Mesendoderm (in vitro differentiated cells): Measurements from ENCODE around the gene NSMCE1.
A peak's percentile ranks its signal among the peaks of the same experiment; 100 is the strongest.

Experiments
- DNase-seq: peaks from one replicate; pipeline ENCODE4 v3.0.0; 2013
- H2AK5ac ChIP-seq: 2 replicates; pipeline ENCODE4 v1.6.1; 2013; ENCODE audit warnings: low read length, inconsistent platforms
- H2BK120ac ChIP-seq: 2 replicates; pipeline ENCODE4 v1.6.1; 2013; ENCODE audit warnings: low read depth, mild to moderate bottlenecking, low read length, moderate library complexity, mixed read lengths
- H2BK15ac ChIP-seq: replicated peaks from 2 replicates; pipeline ENCODE4 v1.6.1; 2013; ENCODE audit warnings: low read depth, mild to moderate bottlenecking, moderate library complexity
- H2BK5ac ChIP-seq: 2 replicates; pipeline ENCODE4 v1.6.1; 2013; ENCODE audit warnings: low read length, inconsistent platforms
- H3K18ac ChIP-seq: 2 replicates; pipeline ENCODE4 v1.6.1; 2013; ENCODE audit warnings: mild to moderate bottlenecking, low read length, mixed read lengths
- H3K23ac ChIP-seq: one replicate; pipeline ENCODE4 v1.6.1; 2013; ENCODE audit warnings: low read length
- H3K27ac ChIP-seq: 2 replicates; pipeline ENCODE4 v1.5.1; 2013; ENCODE audit warnings: low read depth, mild to moderate bottlenecking, inconsistent platforms, low read length, moderate library complexity
- H3K27me3 ChIP-seq: 2 replicates; pipeline ENCODE4 v1.6.1; 2013; ENCODE audit warnings: low read length, control low read depth, mild to moderate bottlenecking, inconsistent platforms; ENCODE audit not compliant: insufficient read depth, poor library complexity
- H3K36me3 ChIP-seq: 2 replicates; pipeline ENCODE4 v1.6.1; 2013; ENCODE audit warnings: low read length, inconsistent platforms; ENCODE audit not compliant: control insufficient read depth, insufficient read depth
- H3K4ac ChIP-seq: one replicate; pipeline ENCODE4 v1.6.1; 2013; ENCODE audit warnings: low read depth, mild to moderate bottlenecking, low read length, moderate library complexity
- H3K4me1 ChIP-seq: 2 replicates; pipeline ENCODE4 v1.6.1; 2013; ENCODE audit warnings: low read depth, low read length, inconsistent platforms; ENCODE audit not compliant: control insufficient read depth
- H3K4me2 ChIP-seq: 2 replicates; pipeline ENCODE4 v1.6.1; 2013; ENCODE audit warnings: low read length
- H3K4me3 ChIP-seq: 2 replicates; pipeline ENCODE4 v1.5.1; 2013; ENCODE audit warnings: mild to moderate bottlenecking, low read length
- H3K56ac ChIP-seq: one replicate; pipeline ENCODE4 v1.6.1; 2013; ENCODE audit warnings: low read length
- H3K79me1 ChIP-seq: 2 replicates; pipeline ENCODE4 v1.6.1; 2013; ENCODE audit warnings: low read length, inconsistent platforms
- H3K79me2 ChIP-seq: 2 replicates; pipeline ENCODE4 v1.6.1; 2013; ENCODE audit warnings: mild to moderate bottlenecking, low read length; ENCODE audit not compliant: control insufficient read depth, insufficient read depth
- H3K9ac ChIP-seq: 2 replicates; pipeline ENCODE4 v1.6.1; 2013; ENCODE audit warnings: low read length, inconsistent platforms
- H4K5ac ChIP-seq: one replicate; pipeline ENCODE4 v1.6.1; 2013; ENCODE audit warnings: low read length
- H4K8ac ChIP-seq: one replicate; pipeline ENCODE4 v1.6.1; 2013; ENCODE audit warnings: low read depth, mild to moderate bottlenecking, control low read depth, low read length, moderate library complexity
- WGBS: extraction: QIAGEN DNeasy Blood & Tissue Kit; methylation state at CpG from one replicate; pipeline ENCODE4 v1.1.7; 2013; ENCODE audit warnings: low lambda C conversion rate, missing lambda C conversion rate; ENCODE audit not compliant: insufficient coverage; ENCODE audit errors: extremely low coverage; 5-methylcytosine and 5-hydroxymethylcytosine counted together

NSMCE1 gene

GRCh38 chr16:27287887-27288286 is 19.3 kb upstream of the NSMCE1 start:
- no peak overlapping the region for H2AK5ac ChIP-seq
- H3K18ac ChIP-seq: no peak overlapping the region
- H3K23ac ChIP-seq: no peak overlapping the region
- H3K4me3 ChIP-seq: no peak overlapping the region
- no peaks in the 10 kb centered on the region for H3K36me3 ChIP-seq
- H2BK120ac ChIP-seq: no peak overlapping the region
- no peak overlapping the region for H3K27ac ChIP-seq
- no peaks in the 10 kb centered on the region for H3K79me2 ChIP-seq
- H3K27me3 ChIP-seq: no peaks in the 10 kb centered on the region
- H3K79me1 ChIP-seq: no peaks in the 10 kb centered on the region
- H3K4me2 ChIP-seq: no peak overlapping the region
- no peaks in the 10 kb centered on the region for H3K4me1 ChIP-seq
- H3K9ac ChIP-seq: no peak overlapping the region
- no peak overlapping the region for H2BK15ac ChIP-seq
- no peak overlapping the region for H4K5ac ChIP-seq
- no peak overlapping the region for H3K56ac ChIP-seq
- DNase-seq: no peak
- H3K4ac ChIP-seq: no peak overlapping the region
- H2BK5ac ChIP-seq: no peak overlapping the region
- WGBS: no CpG with 5 or more reads among the region's 11 CpGs
- H4K8ac ChIP-seq: no peak overlapping the region

- H4K5ac ChIP-seq: no peak overlapping the region
- no peaks in the 10 kb centered on the region for H3K79me2 ChIP-seq
- no peak overlapping the region for H3K27ac ChIP-seq
- DNase-seq: peak; percentile 29
- no peaks in the 10 kb centered on the region for H3K4me1 ChIP-seq
- no peak overlapping the region for H3K9ac ChIP-seq
- no peaks in the 10 kb centered on the region for H3K36me3 ChIP-seq
- H2BK15ac ChIP-seq: no peak overlapping the region
- WGBS: no CpG with 5 or more reads among the region's 8 CpGs
- no peak overlapping the region for H2BK5ac ChIP-seq
- no peaks in the 10 kb centered on the region for H3K27me3 ChIP-seq
- no peak overlapping the region for H3K4ac ChIP-seq
- no peak overlapping the region for H3K4me2 ChIP-seq
- no peak overlapping the region for H3K23ac ChIP-seq
- H4K8ac ChIP-seq: no peak overlapping the region
- no peak overlapping the region for H3K4me3 ChIP-seq
- no peak overlapping the region for H3K56ac ChIP-seq
- H3K79me1 ChIP-seq: no peaks in the 10 kb centered on the region
- no peak overlapping the region for H3K18ac ChIP-seq
- H2BK120ac ChIP-seq: no peak overlapping the region
- no peak overlapping the region for H2AK5ac ChIP-seq
Measured at GRCh38 chr16:27287051-27287811, 18.7 kb upstream of the NSMCE1 start.

- H3K18ac ChIP-seq: no peak overlapping the region
- no peak overlapping the region for H3K9ac ChIP-seq
- no peaks in the 10 kb centered on the region for H3K36me3 ChIP-seq
- no peaks in the 10 kb centered on the region for H3K79me2 ChIP-seq
- WGBS: no CpG with 5 or more reads among the region's 4 CpGs
- H3K56ac ChIP-seq: no peak overlapping the region
- no peak overlapping the region for H3K27ac ChIP-seq
- no peak overlapping the region for H2BK120ac ChIP-seq
- no peak overlapping the region for H3K4me3 ChIP-seq
- H3K4me2 ChIP-seq: no peak overlapping the region
- no peak for DNase-seq
- H4K5ac ChIP-seq: no peak overlapping the region
- no peak overlapping the region for H3K23ac ChIP-seq
- no peaks in the 10 kb centered on the region for H3K4me1 ChIP-seq
- H2AK5ac ChIP-seq: no peak overlapping the region
- no peak overlapping the region for H4K8ac ChIP-seq
- no peak overlapping the region for H3K4ac ChIP-seq
- H2BK15ac ChIP-seq: no peak overlapping the region
- no peak overlapping the region for H2BK5ac ChIP-seq
- H3K79me1 ChIP-seq: no peaks in the 10 kb centered on the region
- no peaks in the 10 kb centered on the region for H3K27me3 ChIP-seq
Measured at GRCh38 chr16:27286451-27286850, 17.9 kb upstream of the NSMCE1 start.

- no peak overlapping the region for H3K9ac ChIP-seq
- H2BK5ac ChIP-seq: no peak overlapping the region
- no peaks in the 10 kb centered on the region for H3K79me2 ChIP-seq
- no peak overlapping the region for H3K4me3 ChIP-seq
- H3K4me2 ChIP-seq: no peak overlapping the region
- H3K79me1 ChIP-seq: no peaks in the 10 kb centered on the region
- no peak for DNase-seq
- H3K18ac ChIP-seq: no peak overlapping the region
- H3K27me3 ChIP-seq: no peaks in the 10 kb centered on the region
- H3K23ac ChIP-seq: no peak overlapping the region
- H3K4ac ChIP-seq: no peak overlapping the region
- H2AK5ac ChIP-seq: no peak overlapping the region
- no CpG with 5 or more reads among the region's 6 CpGs for WGBS
- no peaks in the 10 kb centered on the region for H3K36me3 ChIP-seq
- no peaks in the 10 kb centered on the region for H3K4me1 ChIP-seq
- H4K8ac ChIP-seq: no peak overlapping the region
- no peak overlapping the region for H2BK120ac ChIP-seq
- H2BK15ac ChIP-seq: no peak overlapping the region
- H4K5ac ChIP-seq: no peak overlapping the region
- H3K56ac ChIP-seq: no peak overlapping the region
- no peak overlapping the region for H3K27ac ChIP-seq
Measured at GRCh38 chr16:27285676-27286196, 17.2 kb upstream of the NSMCE1 start.

- H3K79me1 ChIP-seq: no peaks in the 10 kb centered on the region
- H4K8ac ChIP-seq: no peak overlapping the region
- no peak overlapping the region for H2AK5ac ChIP-seq
- no peaks in the 10 kb centered on the region for H3K27me3 ChIP-seq
- H3K4me3 ChIP-seq: no peak overlapping the region
- H3K79me2 ChIP-seq: no peaks in the 10 kb centered on the region
- no peak overlapping the region for H3K18ac ChIP-seq
- H3K9ac ChIP-seq: no peak overlapping the region
- H2BK5ac ChIP-seq: no peak overlapping the region
- no peak overlapping the region for H4K5ac ChIP-seq
- no peak for DNase-seq
- no peaks in the 10 kb centered on the region for H3K36me3 ChIP-seq
- H3K4me1 ChIP-seq: no peaks in the 10 kb centered on the region
- H3K4me2 ChIP-seq: no peak overlapping the region
- H3K27ac ChIP-seq: no peak overlapping the region
- H3K4ac ChIP-seq: no peak overlapping the region
- WGBS: no CpG with 5 or more reads among the region's 7 CpGs
- H3K23ac ChIP-seq: no peak overlapping the region
- H2BK120ac ChIP-seq: no peak overlapping the region
- H2BK15ac ChIP-seq: no peak overlapping the region
- H3K56ac ChIP-seq: no peak overlapping the region
Measured at GRCh38 chr16:27284865-27285675, 16.5 kb upstream of the NSMCE1 start.
